Epidermal melanocyte (primary cell): ENCODE results near the gene PFN3.
"Not testable (repeated sequence)": the region's sequence is repeated elsewhere in the genome, so short reads cannot be mapped to it uniquely, and the experiment has no call there.

Source experiments
- DNase-seq: peaks from one replicate; pipeline ENCODE4 v3.0.0; 2011; ENCODE audit warnings: low spot score; ENCODE audit not compliant: insufficient read length

The PFN3 gene

DNA sequence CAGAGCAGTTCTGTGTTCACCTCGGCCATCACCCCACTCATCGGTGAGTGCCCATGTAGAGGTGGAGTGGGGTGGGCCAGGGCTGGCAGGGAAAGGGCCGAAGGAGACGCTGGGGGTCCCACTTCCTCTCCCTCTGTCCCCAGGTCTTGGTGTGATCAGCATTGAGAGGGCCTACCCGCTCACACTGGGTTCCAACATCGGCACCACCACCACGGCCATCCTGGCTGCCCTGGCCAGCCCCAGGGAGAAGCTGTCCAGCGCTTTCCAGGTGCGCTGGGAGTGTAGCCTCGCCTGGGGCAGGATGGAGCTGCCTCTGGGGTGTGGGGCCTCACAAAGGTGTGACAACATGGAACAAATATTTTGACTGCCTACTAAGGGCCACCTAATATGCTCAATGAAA is 3.7 kb downstream of the PFN3 start:
- no peak for DNase-seq

DNA sequence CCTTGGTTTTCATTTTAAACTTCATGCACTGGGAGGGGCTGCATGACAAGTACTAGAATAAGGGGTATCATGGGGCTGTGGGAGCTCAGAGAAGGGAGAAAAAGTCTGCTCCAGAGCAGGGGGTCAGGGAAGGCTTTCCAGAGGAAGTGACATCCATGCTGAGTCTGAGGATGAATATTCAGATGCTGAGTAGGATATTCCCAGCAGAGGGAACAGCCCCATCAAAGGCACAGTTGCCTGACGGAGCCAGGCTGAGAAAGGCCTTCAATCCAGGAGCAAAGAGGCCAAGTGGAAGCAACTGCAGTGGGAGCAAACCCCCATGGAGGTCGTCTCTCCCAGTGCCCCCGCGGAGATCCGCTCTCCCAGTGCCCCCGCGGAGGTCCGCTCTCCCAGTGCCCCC is 4.4 kb downstream of the PFN3 start:
- no peak for DNase-seq

DNA sequence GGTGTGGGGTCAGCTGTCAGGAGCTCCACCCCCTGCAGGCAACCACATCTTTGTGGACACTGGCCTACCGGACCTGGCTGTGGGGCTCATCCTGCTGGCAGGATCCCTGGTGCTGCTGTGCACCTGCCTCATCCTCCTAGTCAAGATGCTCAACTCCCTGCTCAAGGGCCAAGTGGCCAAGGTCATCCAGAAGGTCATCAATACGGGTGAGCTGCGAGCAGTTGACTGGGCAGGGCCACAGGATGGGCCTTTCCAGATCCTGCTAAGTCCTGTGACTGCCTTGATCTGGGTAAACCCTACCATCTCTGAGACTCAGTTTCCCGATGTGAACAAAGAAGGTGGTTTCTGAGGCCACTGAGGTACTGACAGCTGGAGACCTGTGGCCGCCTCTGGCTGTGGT is 6.5 kb downstream of the PFN3 start:
- DNase-seq, result no peak

DNA sequence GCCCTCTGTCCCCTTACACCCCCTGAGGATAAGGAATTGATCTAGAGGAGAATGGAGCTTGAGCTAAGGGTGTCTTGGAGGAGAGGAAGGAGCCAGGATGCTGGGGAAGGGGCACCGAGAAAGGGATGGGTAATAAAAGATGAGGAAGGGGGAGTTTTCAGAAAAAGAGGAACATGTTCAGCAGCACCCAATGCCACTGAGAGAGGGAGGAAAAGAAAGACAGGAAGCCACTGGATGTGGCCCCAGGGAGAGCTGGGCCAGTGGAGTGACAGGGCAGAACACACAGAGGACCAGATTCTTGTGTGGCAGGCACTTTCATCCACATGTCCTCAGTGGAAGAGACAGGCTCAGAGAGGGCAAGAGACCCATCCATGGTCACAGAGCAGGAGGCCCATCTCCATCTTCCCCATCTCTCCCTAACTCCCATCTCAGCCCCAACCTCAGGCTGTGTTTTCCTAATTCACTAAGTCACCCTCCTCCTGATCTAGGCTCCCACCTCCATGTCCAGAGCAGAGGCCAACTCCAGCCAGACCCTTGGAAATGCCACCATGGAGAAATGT is 7.2 kb downstream of the PFN3 start:
- no peak for DNase-seq

DNA sequence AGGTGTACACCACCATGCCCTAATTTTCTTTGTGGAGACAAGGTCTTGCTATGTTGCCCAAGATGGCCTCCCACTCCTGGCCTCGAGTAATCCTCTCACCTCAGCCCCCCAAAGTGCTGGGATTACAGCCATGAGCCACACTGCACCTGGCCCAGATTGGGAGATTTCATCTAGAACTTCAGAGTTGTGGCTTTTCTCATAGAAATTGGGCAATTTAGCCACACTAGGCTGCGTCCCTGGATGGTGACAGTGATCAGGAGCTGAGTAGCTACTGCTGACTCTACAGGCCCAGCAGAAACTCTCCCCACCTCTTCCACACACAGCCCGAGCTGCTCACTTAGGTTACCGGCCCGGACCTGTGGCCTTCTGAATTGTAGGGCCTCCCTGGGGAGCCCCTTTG is 7.7 kb downstream of the PFN3 start:
- DNase-seq, result no peak

DNA sequence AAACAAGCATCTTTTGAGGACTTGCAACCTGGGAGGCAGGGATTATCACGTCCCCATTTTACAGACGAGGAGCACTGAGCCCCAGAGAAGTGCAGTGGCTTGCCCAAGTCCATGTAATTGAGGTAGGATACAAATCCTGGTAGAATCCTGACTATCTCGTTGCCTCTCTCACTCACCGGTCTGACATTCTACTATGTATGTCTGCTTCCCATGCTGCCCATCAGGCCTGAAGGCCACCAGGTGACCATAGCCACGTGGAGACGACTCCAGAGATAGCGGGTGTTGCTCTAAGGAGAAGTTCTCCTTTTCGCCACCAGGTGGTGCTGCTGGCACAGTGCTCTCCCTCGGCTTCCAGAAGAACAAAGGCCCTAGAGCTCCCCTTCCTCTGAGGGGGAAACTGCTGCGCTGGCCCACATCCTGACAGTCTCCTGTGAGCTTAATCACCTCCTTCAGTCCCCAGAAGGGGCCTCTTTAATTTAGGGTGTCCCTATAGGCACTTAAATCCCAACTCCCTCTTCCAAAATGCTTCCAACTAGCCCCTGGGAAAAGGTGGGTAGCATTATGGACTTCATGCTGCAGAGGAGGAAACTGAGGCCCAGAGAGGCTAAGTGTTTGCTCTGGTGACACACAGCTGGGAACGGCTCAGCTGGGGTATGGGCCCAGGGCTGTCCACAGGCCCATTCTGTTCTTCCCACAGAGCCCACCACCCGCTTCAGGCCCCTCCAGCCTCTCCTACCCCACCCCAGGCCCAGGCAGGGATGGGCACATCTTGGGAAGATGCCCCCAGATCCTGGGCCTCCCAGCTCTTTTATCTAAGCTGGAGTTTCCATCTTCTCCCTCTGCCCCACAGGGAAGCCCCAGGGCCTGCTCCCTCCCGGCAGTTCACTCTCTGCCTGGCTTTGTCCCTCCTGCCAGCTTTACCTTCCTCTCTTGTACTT is 9.8 kb downstream of the PFN3 start:
- peak; percentile 98 for DNase-seq

DNA sequence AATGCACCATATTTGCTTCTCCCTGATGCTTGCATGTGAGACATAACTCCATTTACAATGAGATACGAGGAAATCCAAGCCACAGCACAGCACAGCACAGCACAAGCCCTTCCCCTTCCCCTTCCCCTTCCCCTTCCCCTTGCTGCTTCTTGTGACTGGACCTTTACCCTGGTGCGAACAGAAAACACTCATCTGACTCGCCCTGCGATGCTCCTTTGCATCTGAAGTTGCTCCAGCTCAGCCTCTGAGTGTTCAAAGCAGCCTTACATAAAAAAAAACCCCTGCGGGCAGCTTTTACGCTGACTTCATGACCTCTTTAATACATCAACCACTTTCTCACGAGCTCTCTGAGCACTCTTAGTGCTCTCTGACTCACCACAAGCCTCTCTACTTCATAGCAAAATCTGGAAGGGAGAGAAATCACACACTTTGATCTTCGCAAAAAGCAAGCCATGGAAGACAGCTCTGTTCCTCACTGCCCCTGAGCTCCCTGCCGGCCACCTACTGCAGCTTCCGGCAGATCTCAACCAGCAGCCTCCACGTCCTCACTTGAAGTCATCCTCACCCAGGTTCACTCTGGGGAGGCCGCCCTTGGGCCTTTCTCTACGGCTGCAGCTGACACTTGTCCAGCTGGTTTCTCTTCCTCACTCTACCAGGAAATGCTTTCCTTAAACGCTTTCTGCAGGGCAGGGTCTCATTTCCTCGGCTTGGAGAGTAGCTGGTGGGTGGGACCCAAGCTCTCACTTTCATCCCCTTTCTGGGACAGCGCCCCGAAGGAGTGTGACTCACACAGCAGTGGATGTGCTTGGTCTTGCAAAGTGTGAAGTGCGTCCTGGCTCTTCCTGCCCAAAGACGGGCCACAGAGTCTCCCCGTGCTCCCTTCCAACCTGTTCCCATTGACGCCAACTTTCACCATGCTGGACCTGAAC is 11.0 kb downstream of the PFN3 start:
- DNase-seq, result peak; percentile 89

DNA sequence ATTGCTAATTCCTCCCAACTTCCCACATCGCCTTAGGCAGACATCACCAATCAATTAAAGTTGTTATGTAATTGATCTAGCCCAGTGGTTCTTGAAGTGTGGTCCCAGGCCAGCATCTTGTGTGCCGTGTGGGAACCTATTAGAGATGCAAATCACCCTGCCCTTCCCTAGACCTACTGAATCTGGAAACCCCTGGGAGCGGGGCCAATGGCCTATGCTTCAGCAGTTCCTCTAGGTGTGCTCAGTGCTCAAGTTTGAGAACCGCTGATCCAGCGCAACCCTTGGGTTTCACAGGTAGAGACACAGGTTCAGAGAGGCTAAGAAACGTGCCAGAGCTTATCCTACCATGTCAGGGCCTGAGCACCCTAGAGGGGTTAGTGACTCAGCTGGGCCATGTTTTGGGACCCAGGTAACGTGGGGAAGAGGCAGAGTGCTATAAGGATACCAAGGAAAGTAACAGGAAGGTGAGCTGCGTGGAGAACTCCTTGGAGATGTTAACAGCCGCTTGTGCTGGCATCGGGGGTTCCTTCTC is 11.9 kb downstream of the PFN3 start:
- no peak for DNase-seq

DNA sequence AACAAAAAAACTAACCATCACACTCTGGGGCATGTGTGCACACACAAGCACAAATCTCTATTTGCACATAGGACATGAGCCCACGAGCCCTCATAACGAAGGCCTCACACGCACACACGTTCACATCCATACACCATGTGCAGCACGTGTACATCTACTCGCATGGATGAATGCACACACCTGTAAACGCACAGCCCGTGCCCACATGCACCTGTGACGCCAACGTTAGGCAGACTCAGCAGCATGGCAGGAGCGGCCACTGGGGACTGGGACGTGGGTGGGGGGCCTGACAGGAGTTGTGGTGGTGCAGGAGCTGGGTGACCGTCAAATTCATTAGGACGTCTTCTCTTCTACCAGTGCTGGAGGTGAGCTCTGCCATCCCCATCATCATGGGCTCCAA is 13.1 kb downstream of the PFN3 start:
- DNase-seq, result no peak

DNA sequence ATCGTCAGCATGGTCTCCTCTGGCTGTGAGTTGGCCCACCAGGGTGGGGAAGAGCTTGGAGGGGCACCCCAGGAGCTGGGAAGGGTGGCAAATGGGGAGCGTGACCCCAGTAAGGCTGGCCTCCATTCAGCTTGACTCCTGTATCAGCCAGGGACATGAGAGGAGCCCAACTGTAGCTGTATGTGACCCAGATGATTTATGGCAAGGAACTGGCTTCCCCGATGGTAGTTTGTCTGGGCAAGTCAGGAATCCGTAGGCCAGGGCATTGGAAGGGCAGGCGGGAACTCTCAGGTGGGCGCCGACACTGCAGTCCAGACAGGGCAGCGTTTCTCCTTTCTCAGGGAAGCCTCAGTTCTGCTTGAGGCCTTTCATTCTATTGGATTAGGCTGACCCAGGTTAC is 13.9 kb downstream of the PFN3 start:
- no peak for DNase-seq

DNA sequence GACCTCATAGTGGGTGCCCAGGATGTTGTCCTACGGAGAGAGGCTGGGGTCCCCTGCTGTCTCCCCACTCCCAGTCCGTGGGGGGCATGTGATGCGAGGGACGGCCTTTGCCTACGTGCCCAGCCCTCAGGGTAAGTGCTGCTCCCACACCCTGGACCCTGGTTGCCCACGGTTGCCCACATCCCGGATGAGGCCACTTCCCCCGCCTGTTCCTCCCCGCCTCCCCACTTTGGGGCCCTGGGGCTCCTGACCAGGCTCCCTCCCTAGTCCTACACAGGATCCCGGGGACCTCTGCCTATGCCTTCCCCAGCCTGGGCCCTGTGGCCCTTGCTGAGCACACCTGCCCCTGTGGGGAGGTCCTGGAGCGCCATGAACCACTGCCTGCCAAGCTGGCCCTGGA is 14.7 kb downstream of the PFN3 start:
- no peak for DNase-seq

DNA sequence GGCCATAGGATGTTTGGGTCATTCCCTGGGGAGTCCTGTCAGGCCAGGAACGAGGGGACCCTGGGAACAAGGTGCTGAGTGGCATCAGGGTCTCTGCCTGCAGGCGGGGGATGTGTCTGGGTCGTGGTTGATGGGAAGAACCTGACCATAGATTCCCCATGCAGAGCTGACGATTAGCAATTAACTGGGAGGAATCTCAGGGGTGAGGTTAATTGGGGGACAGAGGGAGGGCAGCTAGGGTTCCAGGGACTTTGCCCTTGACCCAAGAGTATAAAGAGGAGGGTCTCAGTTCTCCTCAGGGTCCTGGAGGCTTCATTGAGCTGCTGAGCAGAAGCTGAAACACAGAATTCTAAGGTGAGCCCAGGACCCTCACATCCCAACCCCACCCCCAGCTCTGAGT is 16.3 kb downstream of the PFN3 start, which contains the start of gene SLC34A1:
Gene SLC34A1, plus strand, starts transcription at position 301 of the 400 bp plus-strand sequence. CDS start 1,308 bp downstream, outside the sequence.
- no peak for DNase-seq

DNA sequence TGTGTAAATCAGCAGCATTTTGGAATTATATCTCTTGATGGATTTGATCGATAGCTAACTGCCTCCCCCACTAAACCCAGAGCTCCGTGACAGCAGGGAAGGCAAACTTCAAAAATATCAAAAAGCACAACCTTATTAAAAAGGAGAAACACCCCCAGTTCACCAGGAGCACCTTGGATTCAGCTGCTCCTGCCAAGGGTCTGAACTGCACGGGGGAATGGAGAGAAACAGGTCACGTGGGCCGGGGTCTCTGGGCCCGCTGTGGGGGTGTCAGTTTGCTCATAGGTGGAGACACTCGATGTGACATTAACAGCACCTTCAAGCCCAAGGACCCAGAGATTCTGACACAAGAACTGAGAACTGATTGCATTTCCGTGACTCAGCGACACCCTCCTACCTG is 17.3 kb downstream of the PFN3 start:
- no peak for DNase-seq

DNA sequence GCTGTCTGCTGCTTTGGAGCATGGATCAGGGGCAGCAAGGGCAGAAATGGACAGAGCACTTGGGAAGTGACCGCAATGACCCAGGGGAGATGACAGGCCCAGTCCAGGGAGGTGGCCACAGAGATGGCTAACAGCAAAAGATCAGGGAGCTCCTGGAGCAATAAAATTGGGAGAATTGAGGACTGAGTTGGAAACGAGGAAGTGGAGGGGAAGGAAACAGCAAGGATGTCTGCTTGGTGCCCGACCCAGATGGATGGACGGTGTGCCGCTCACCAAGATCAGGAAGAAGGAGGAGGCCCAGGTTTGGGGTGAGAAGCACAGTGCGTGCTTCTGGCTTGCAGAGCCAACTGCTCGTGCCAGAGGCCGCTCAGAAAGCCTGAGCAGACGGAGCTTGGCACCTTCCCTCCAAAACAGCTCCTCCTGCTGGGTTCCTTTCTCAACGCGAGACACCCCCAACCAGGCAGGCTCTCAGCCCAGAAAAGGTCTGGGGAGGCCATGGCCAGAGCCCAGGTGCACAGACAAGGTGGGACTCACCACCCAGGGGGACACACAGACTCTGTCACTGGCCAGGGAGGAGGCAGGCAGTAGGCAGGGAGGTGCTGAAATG is 17.9 kb downstream of the PFN3 start:
- no peak for DNase-seq

DNA sequence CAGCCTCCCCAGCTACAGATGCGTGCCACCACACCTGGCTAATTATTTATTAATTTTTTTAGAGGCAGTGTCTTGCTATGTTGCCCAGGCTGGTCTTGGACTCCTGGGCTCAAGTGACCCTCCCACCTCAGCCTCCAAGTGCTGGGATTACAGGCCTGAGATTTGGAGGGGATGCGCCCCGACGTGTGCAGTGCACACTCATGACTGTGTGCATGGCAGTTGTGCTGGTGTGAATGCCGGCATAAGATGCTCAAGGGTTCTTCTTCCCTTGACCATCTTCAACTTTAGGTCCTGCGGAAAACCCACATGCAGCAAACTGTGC is 19.7 kb downstream of the PFN3 start:
- no peak for DNase-seq

DNA sequence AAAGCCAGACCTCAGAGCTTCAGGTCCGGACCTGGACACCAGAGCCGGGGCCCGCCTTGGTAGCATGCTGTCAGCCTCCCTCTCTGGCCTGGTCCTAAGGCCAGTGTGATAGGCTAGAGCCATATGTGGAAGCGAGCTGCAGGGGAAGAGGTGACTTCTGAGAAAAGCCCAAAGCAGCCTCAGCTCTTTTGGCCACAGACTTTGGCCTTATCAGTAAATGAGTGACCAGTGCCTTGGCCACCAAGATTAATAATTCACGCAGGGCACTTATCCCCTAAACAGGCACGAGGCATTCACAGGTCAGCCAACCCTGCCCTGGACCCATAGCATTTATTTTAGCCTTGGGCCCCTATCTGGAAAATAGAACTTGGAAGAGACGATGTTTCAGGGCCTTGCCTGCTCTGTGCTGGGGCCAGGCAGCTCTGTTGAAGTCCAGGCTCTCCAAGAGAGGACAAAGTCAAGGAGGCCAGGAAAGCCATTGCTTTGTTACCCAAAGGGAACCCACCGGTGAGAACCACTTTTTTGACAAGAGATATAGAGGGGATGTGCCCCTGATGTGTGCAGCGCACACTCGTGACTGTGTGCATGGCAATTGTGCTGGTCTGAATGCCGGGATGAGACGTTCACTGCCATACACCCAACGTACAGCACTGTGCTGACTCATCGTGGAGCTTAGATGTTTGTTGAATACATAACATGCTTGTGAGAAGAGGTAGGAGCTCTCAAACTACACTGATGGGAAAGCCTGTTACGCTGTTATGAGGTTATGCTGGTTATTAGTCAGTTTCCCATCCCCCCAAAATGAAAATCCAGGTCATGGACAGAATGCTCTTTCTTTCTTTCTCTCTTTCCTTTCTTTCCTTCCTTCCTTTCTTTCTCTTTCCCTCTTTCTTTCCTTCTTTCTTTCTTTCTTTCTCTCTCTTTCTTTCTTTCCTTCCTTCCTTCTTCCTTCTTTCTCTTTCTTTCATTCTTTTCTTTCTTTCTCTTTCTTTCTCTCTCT is 21.3 kb downstream of the PFN3 start:
- no peak for DNase-seq

DNA sequence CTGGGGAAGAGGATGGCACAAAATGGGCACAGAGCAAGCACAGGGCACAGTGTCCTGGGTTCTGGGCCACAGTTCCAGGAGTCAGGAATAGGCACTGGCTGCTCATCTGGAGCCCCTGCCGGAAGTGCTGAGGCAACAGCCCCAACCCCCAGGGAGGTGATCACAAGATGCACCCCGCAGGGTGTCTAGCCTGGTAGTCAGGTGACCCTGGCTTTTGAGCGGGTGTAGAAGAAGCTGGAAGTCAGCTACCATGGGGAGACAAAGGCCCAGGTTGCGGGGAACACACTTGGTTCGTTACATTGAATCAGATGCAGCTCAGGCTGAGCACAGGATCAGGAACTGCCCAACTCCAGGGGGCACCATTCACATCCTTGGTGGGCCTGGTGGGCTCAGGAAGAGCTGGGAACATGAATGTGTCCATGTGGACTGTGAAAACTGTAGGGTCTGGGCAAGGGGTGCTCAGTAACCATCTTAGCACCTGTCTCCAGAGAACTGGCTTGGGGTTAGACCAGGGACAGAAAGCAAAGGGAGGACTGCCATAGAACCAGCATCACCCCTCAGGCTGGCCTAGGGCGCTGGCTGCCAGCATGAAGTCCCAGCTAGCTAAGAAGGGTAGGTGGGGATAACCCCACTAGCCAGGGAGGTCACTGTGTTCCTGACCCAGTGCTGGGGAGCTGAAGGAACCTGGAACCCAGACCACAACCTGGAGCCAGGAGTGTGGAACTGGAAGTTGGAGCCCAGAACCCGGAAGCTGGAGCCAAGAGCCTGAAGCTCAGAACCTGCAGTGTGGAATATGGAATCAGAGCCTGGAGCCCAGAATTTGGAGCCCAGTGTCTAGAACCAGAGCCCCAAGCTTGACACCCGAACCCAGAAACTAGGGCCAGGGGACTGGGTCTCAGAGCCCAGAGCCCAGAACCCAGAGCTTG is 22.3 kb downstream of the PFN3 start:
- DNase-seq, result no peak

DNA sequence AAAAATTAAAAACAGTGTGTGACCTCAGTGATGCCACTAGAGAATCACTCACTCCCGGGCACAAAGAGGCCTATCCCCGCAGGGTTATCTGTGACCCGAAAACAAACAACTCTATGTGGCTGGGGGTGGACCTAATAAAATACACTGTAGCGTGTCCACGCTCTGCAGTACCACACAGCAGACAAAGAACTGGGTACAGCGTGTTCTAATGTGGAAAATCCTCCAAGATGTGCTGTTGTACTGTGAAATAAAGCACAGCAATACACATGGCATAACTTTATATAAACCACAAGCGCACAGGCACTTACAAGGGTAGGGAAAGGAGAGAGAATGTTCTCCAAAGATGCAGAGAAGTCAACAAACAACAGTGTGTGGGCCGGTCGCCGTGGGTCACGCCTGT is 24.4 kb downstream of the PFN3 start:
- no peak for DNase-seq

DNA sequence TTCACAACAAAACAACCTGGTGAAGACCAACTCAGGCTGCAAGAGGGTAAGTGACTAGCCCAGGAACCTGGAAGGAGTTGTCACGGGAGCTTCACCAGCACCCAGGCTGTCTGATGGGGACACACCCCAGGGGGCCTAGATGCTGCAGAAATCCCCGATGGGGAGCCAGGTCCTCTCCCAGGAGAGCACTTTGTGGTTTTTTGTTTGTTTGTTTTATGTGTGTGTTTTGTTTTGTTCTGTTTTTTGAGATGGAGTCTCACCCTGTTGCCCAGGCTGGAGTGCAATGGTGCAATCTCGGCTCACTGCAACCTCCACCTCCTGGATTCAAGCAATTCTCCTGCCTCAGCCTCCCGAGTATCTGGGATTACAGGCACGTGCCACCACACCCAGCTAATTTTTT is 24.9 kb downstream of the PFN3 start:
- DNase-seq, result not testable (repeated sequence)
